IPS-20b (cell line): ENCODE data around the gene FILIP1L.

Experiments used
- H3K27ac ChIP-seq: one replicate; pipeline ENCODE4 v1.5.1; 2013; ENCODE audit warnings: low read length
- H3K27me3 ChIP-seq: 2 replicates; pipeline ENCODE4 v1.6.1; 2013; ENCODE audit warnings: mild to moderate bottlenecking, low read length, inconsistent platforms; ENCODE audit not compliant: insufficient read depth
- H3K36me3 ChIP-seq: 2 replicates; pipeline ENCODE4 v1.6.1; 2013; ENCODE audit warnings: low read depth, mild to moderate bottlenecking, inconsistent platforms, low read length, moderate library complexity; ENCODE audit not compliant: insufficient read depth
- H3K4me1 ChIP-seq: 2 replicates; pipeline ENCODE4 v1.6.1; 2013; ENCODE audit warnings: mild to moderate bottlenecking, control low read depth, inconsistent platforms, low read length, moderate library complexity; ENCODE audit not compliant: insufficient read depth
- H3K4me3 ChIP-seq: 2 replicates; pipeline ENCODE4 v1.5.1; 2013; ENCODE audit warnings: mild to moderate bottlenecking, low read length, inconsistent platforms
- H3K9ac ChIP-seq: 2 replicates; pipeline ENCODE4 v1.6.1; 2013; ENCODE audit warnings: low read depth, mild to moderate bottlenecking, inconsistent platforms, low read length, moderate library complexity
- H3K9me3 ChIP-seq: 2 replicates; pipeline ENCODE4 v1.6.1; 2013; ENCODE audit warnings: mild to moderate bottlenecking, low read depth, low read length, inconsistent platforms; ENCODE audit not compliant: insufficient read depth

FILIP1L gene

GRCh38 chr3:99799422-99799821 lies 314.9 kb downstream of the FILIP1L start:
- H3K27me3 ChIP-seq = no peaks in the 10 kb centered on the region
- no peaks in the 10 kb centered on the region for H3K36me3 ChIP-seq
- no peaks in the 10 kb centered on the region for H3K4me1 ChIP-seq
- no peak overlapping the region for H3K9ac ChIP-seq
- H3K27ac ChIP-seq = no peak overlapping the region
- peaks cover 4% of the 10 kb centered on the region for H3K9me3 ChIP-seq
- H3K4me3 ChIP-seq = no peak overlapping the region

- H3K4me1 ChIP-seq = no peaks in the 10 kb centered on the region
- no peak overlapping the region for H3K4me3 ChIP-seq
- no peaks in the 10 kb centered on the region for H3K36me3 ChIP-seq
- no peaks in the 10 kb centered on the region for H3K27me3 ChIP-seq
- H3K9me3 ChIP-seq = no peaks in the 10 kb centered on the region
- no peak overlapping the region for H3K27ac ChIP-seq
- no peak overlapping the region for H3K9ac ChIP-seq
Measured at GRCh38 chr3:99795573-99795972, 318.7 kb downstream of the FILIP1L start.

- Histone ChIP-seq H3K27me3 (no peaks in the 10 kb centered on the region), H3K27ac (no peak overlapping the region), H3K9ac (no peak overlapping the region), H3K36me3 (no peaks in the 10 kb centered on the region), H3K9me3 (no peaks in the 10 kb centered on the region), H3K4me3 (no peak overlapping the region), H3K4me1 (no peaks in the 10 kb centered on the region)
Measured at GRCh38 chr3:99794485-99794884, 319.8 kb downstream of the FILIP1L start.

GRCh38 chr3:99789011-99789721 lies 325.1 kb downstream of the FILIP1L start:
- H3K27ac ChIP-seq = no peak overlapping the region
- H3K27me3 ChIP-seq = no peaks in the 10 kb centered on the region
- H3K9me3 ChIP-seq = no peaks in the 10 kb centered on the region
- no peak overlapping the region for H3K4me3 ChIP-seq
- no peaks in the 10 kb centered on the region for H3K4me1 ChIP-seq
- H3K9ac ChIP-seq = no peak overlapping the region
- no peaks in the 10 kb centered on the region for H3K36me3 ChIP-seq
